Activated CD4-positive, alpha-beta T cell treated with anti-CD3 and anti-CD28 coated beads for 36 hours (primary cell): ENCODE results near the gene SV2B. TPM values are rescaled to one million over a fixed set of nuclear protein-coding genes. Genes with fewer than 3 reads are reported as not detected.

Experiments
- ATAC-seq: fragments of 200-7000 bp; cut with Tn5 transposase; one replicate; pipeline ENCODE4 v1.10.0; 2021; ENCODE audit warnings: mild to moderate bottlenecking, moderate library complexity
- CTCF ChIA-PET: fragments of 350-600 bp; sonication (Branson Sonifier 250); formaldehyde crosslinking; loops from one replicate; lab custom pipeline; 2021; ENCODE audit warnings: antibody characterized with exemption; lab: Charles Lee
- POLR2A ChIA-PET: fragments of 350-600 bp; sonication (Branson Sonifier 250); formaldehyde crosslinking; loops from one replicate; lab custom pipeline; 2021; ENCODE audit warnings: antibody characterized with exemption, inconsistent platforms; lab: Charles Lee
- DNase-seq: peaks from one replicate; pipeline ENCODE4 v3.0.0-alpha.2; 2020
- H3K27ac Mint-ChIP-seq: one replicate; pipeline ENCODE4 v1.8.0; 2021; ENCODE audit warnings: mixed read lengths
- H3K27me3 Mint-ChIP-seq: one replicate; pipeline ENCODE4 v1.8.0; 2021; ENCODE audit warnings: mixed read lengths
- H3K36me3 Mint-ChIP-seq: one replicate; pipeline ENCODE4 v1.8.0; 2021; ENCODE audit warnings: low read depth, mixed read lengths
- H3K4me1 Mint-ChIP-seq: one replicate; pipeline ENCODE4 v1.8.0; 2021; ENCODE audit warnings: mixed read lengths
- H3K4me3 Mint-ChIP-seq: one replicate; pipeline ENCODE4 v1.8.0; 2021; ENCODE audit warnings: mild to moderate bottlenecking, moderate library complexity, mixed read lengths
- H3K9me3 Mint-ChIP-seq: one replicate; pipeline ENCODE4 v1.8.0; 2021; ENCODE audit warnings: low read depth, mixed read lengths
- intact Hi-C, 2 experiments: fragments of 100-400 bp; cut with DNase I in 1 of 2; cut with micrococcal nuclease in 1 of 2; formaldehyde crosslinking; loops; one replicate each; pipeline versions ENCODE4 v1.14.2 to v1.15.1; 2022 to 2024; cut with DNase I, micrococcal nuclease
- total RNA-seq, 2 experiments: library from RNA; stranded (reverse); gene quantifications; one replicate each; pipeline ENCODE4 v1.2.3, GENCODE V29; 2021

Gene SV2B
- total RNA-seq, 2 experiments from 2014 or later: 0.05 TPM

- DNase-seq (no peak), ATAC-seq (no peak)
- no peaks in the 10 kb centered on the region for H3K36me3 Mint-ChIP-seq
- ChIA-PET POLR2A (no interaction called here), CTCF (interaction anchor here (0.6 to 4.4 kb wide), 2 partner anchors 7 to 16 kb away, joined by 3 to 24 read pairs; no protein-coding TSS in a partner anchor)
- intact Hi-C loops: no loop called here
- H3K27me3 Mint-ChIP-seq: peaks cover 19% of the 10 kb centered on the region
- no peaks in the 10 kb centered on the region for H3K4me1 Mint-ChIP-seq
- H3K4me3 Mint-ChIP-seq: no peak overlapping the region
- no peaks in the 10 kb centered on the region for H3K9me3 Mint-ChIP-seq
- no peak overlapping the region for H3K27ac Mint-ChIP-seq
Measured at GRCh38 chr15:91238644-91239425, 138.8 kb downstream of the SV2B start.

GRCh38 chr15:91243826-91244225, 143.8 kb downstream of the SV2B start:
- H3K27me3 Mint-ChIP-seq: peaks cover 5% of the 10 kb centered on the region
- no peaks in the 10 kb centered on the region for H3K4me1 Mint-ChIP-seq
- H3K4me3 Mint-ChIP-seq: no peak overlapping the region
- CTCF ChIA-PET: no interaction called here
- ATAC-seq: no peak
- no peak overlapping the region for H3K27ac Mint-ChIP-seq
- DNase-seq: no peak
- H3K36me3 Mint-ChIP-seq: no peaks in the 10 kb centered on the region
- intact Hi-C loops: no loop called here
- no peaks in the 10 kb centered on the region for H3K9me3 Mint-ChIP-seq
- POLR2A ChIA-PET: no interaction called here

- Mint-ChIP-seq H3K4me1 (no peaks in the 10 kb centered on the region), H3K27me3 (peaks cover 6% of the 10 kb centered on the region), H3K27ac (no peak overlapping the region), H3K9me3 (no peaks in the 10 kb centered on the region), H3K4me3 (no peak overlapping the region), H3K36me3 (no peaks in the 10 kb centered on the region)
- ATAC-seq: no peak
- DNase-seq: no peak
- ChIA-PET POLR2A (no interaction called here), CTCF (interaction anchor here (0.8 to 3.8 kb wide), 5 partner anchors 8 to 29 kb away, joined by 3 to 24 read pairs (median 3); no protein-coding TSS in a partner anchor)
- intact Hi-C loops: no loop called here
Measured at GRCh38 chr15:91244919-91245318, 144.9 kb downstream of the SV2B start.

DNA sequence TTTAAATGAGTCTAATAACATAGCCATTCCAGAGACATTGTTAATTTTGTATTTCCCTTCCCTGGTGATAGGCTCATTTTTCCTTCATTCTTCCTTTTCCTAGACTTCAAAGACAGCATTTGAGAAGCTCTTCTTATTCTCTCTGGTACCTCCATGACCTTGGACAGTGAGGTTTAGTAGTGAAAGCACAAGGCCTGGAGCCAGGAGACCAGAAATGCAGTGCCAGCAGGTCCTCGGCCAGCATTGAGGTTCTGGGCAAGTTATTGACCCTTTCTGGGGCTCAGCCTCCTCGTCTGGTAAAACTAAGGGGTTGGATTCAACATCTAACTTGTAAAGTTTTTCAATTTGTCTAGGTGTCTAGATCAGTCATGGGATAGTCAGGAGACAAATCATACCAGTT, 146.9 kb downstream of the SV2B start:
- Mint-ChIP-seq H3K27me3 (peaks cover 6% of the 10 kb centered on the region), H3K4me3 (no peak overlapping the region), H3K4me1 (no peaks in the 10 kb centered on the region), H3K27ac (no peak overlapping the region), H3K9me3 (no peaks in the 10 kb centered on the region), H3K36me3 (no peaks in the 10 kb centered on the region)
- intact Hi-C loops: loop anchor here in 1 of 2 experiments (1.0 kb wide), 1 partner anchor 191 kb away; no protein-coding TSS in a partner anchor
- CTCF ChIA-PET: interaction anchor here (0.5 to 3.8 kb wide), 23 partner anchors 9 to 790 kb away, joined by 3 to 24 read pairs (median 3); partner anchors contain the start of gene SV2B
- POLR2A ChIA-PET: no interaction called here
- DNase-seq (no peak), ATAC-seq (no peak)

GRCh38 chr15:91249591-91249990, 149.5 kb downstream of the SV2B start:
- Mint-ChIP-seq H3K27ac (no peak overlapping the region), H3K9me3 (no peaks in the 10 kb centered on the region), H3K4me3 (no peak overlapping the region), H3K36me3 (no peaks in the 10 kb centered on the region), H3K4me1 (no peaks in the 10 kb centered on the region), H3K27me3 (peaks cover 13% of the 10 kb centered on the region)
- DNase-seq (no peak), ATAC-seq (no peak)
- ChIA-PET POLR2A (no interaction called here), CTCF (interaction anchor here (0.9 to 2.7 kb wide), 3 partner anchors 9 to 99 kb away, joined by 3 to 17 read pairs (median 4); no protein-coding TSS in a partner anchor)
- intact Hi-C loops: no loop called here

- Mint-ChIP-seq H3K27ac (no peak overlapping the region), H3K36me3 (no peaks in the 10 kb centered on the region), H3K9me3 (no peaks in the 10 kb centered on the region), H3K4me1 (no peaks in the 10 kb centered on the region), H3K27me3 (peaks cover 15% of the 10 kb centered on the region), H3K4me3 (no peak overlapping the region)
- CTCF ChIA-PET: no interaction called here
- DNase-seq: no peak
- intact Hi-C loops: no loop called here
- POLR2A ChIA-PET: no interaction called here
- ATAC-seq: no peak
Measured at GRCh38 chr15:91252322-91252721, 152.3 kb downstream of the SV2B start.

- DNase-seq (no peak), ATAC-seq (no peak)
- Mint-ChIP-seq H3K4me3 (no peak overlapping the region), H3K27ac (no peak overlapping the region), H3K36me3 (no peaks in the 10 kb centered on the region), H3K27me3 (peaks cover 15% of the 10 kb centered on the region), H3K9me3 (no peaks in the 10 kb centered on the region), H3K4me1 (no peaks in the 10 kb centered on the region)
- intact Hi-C loops: no loop called here
- CTCF ChIA-PET: interaction anchor here (2.9 kb wide), 1 partner anchor 19 kb away, joined by 9 read pairs; no protein-coding TSS in a partner anchor
- POLR2A ChIA-PET: no interaction called here
Measured at GRCh38 chr15:91252756-91253155, 152.7 kb downstream of the SV2B start.

- DNase-seq (no peak), ATAC-seq (no peak)
- intact Hi-C loops: no loop called here
- H3K9me3 Mint-ChIP-seq: no peaks in the 10 kb centered on the region
- H3K4me3 Mint-ChIP-seq: no peak overlapping the region
- POLR2A ChIA-PET: no interaction called here
- CTCF ChIA-PET: interaction anchor here (0.7 to 2.9 kb wide), 3 partner anchors 15 to 157 kb away, joined by 3 to 9 read pairs (median 8); no protein-coding TSS in a partner anchor
- no peaks in the 10 kb centered on the region for H3K4me1 Mint-ChIP-seq
- no peak overlapping the region for H3K27ac Mint-ChIP-seq
- H3K36me3 Mint-ChIP-seq: no peaks in the 10 kb centered on the region
- H3K27me3 Mint-ChIP-seq: peaks cover 15% of the 10 kb centered on the region
Measured at GRCh38 chr15:91253605-91254004, 153.5 kb downstream of the SV2B start.

- no peaks in the 10 kb centered on the region for H3K4me1 Mint-ChIP-seq
- no peak for DNase-seq
- no peak overlapping the region for H3K27ac Mint-ChIP-seq
- CTCF ChIA-PET: interaction anchor here (0.5 to 2.9 kb wide), 5 partner anchors 14 to 205 kb away, joined by 3 to 9 read pairs (median 6); no protein-coding TSS in a partner anchor
- POLR2A ChIA-PET: no interaction called here
- H3K4me3 Mint-ChIP-seq: no peak overlapping the region
- H3K36me3 Mint-ChIP-seq: no peaks in the 10 kb centered on the region
- no peaks in the 10 kb centered on the region for H3K9me3 Mint-ChIP-seq
- H3K27me3 Mint-ChIP-seq: peaks cover 16% of the 10 kb centered on the region
- intact Hi-C loops: no loop called here
- no peak for ATAC-seq
Measured at GRCh38 chr15:91254766-91255165, 154.7 kb downstream of the SV2B start.

DNA sequence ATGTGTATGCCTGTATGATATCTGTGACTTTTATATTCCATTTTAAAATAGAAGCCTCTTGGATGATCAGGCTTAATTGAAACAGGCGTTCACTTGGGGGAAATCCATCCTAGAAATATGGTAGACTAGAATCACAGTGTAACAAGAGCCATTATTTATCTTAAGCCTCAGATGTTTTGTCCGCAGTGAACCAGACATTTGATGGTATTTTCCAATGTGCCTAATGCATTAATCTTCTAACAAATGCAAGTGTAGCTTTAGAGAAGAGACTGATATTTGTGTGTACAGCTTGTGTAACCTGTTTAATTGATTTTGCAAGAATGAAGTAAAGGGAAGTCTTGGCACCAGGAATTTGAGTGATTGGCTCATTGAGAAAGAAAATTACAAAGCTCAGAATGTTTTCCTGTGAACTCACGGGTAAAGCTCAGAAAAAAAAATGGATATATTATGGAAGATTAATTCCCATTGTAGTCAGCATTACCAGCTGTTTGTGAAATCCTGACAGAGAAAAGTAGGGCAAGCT, 155.7 kb downstream of the SV2B start:
- ChIA-PET CTCF (interaction anchor here (1.0 to 2.9 kb wide), 3 partner anchors 8 to 198 kb away, joined by 3 to 9 read pairs (median 6); no protein-coding TSS in a partner anchor), POLR2A (no interaction called here)
- ATAC-seq (no peak), DNase-seq (no peak)
- no peaks in the 10 kb centered on the region for H3K9me3 Mint-ChIP-seq
- H3K4me3 Mint-ChIP-seq: no peak overlapping the region
- H3K27ac Mint-ChIP-seq: no peak overlapping the region
- peaks cover 20% of the 10 kb centered on the region for H3K27me3 Mint-ChIP-seq
- H3K36me3 Mint-ChIP-seq: no peaks in the 10 kb centered on the region
- H3K4me1 Mint-ChIP-seq: no peaks in the 10 kb centered on the region
- intact Hi-C loops: no loop called here

- no peak overlapping the region for H3K4me3 Mint-ChIP-seq
- H3K36me3 Mint-ChIP-seq: no peaks in the 10 kb centered on the region
Measured at GRCh38 chr15:91257746-91258414, 157.8 kb downstream of the SV2B start.

More at GRCh38 chr15:91257746-91258414, 157.8 kb downstream of the SV2B start:
- Mint-ChIP-seq H3K27ac (no peak overlapping the region), H3K4me1 (no peaks in the 10 kb centered on the region), H3K27me3 (peaks cover 14% of the 10 kb centered on the region), H3K9me3 (no peaks in the 10 kb centered on the region)
- DNase-seq (no peak), ATAC-seq (no peak)
- intact Hi-C loops: no loop called here
- ChIA-PET CTCF (interaction anchor here (0.6 to 2.4 kb wide), 7 partner anchors 9 to 203 kb away, joined by 3 to 17 read pairs (median 6); no protein-coding TSS in a partner anchor), POLR2A (no interaction called here)
